ENCODE measurements around the gene EIF2B2. TPM values are rescaled to one million over a fixed set of nuclear protein-coding genes. Genes with fewer than 3 reads are reported as not detected.

The EIF2B2 gene
- total and polyA plus RNA-seq, 2 experiments from 2014 or later, result 39.2 to 40.5 TPM

DNA sequence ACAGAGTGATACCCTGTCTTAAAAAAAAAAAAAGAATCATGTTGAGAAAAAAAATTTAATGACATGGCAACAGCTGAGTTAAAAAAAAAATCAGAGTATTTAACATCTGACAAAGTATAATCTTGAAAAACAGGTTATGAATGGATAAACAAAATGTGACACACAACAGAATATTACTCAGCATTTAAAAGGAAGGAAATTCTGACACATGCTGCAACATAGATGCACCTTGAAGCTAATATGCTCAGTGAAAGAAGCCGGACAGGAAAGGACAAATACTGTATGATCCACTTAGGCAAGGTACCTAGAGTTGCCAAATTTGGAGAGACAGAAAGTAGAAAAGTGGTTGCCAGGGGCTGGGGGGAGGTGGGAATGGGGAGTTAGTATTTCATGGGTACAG lies 19.4 kb upstream of the EIF2B2 start:
- H3K27me3 Mint-ChIP-seq (ENCODE audit: insufficient read depth, low read depth, poor library complexity), result peaks cover 12% of the 10 kb centered on the region
- Histone ChIP-seq H2AFZ (no peak overlapping the region), H3K27ac (ENCODE audit: low read depth) (no peak overlapping the region), H4K20me1 (replicated peaks; ENCODE audit: insufficient read depth) (no peaks in the 10 kb centered on the region), H3K4me3 (no peak overlapping the region), H3K27me3 (ENCODE audit: insufficient read depth) (no peaks in the 10 kb centered on the region), H3K79me2 (replicated peaks; ENCODE audit: insufficient read depth) (no peaks in the 10 kb centered on the region), H3K4me1 (ENCODE audit: insufficient read depth) (peaks cover 30% of the 10 kb centered on the region), H3K4me2 (no peak overlapping the region), H3F3A (replicated peaks; ENCODE audit: low read depth) (peaks cover 8% of the 10 kb centered on the region; the same call in 1 of the 2 replicates), H3K9me2 (ENCODE audit: insufficient read depth) (no peaks in the 10 kb centered on the region), H3K36me3 (ENCODE audit: insufficient read depth) (no peaks in the 10 kb centered on the region)
- no peak for DNase-seq (ENCODE audit: low spot score)
- no peak overlapping the region for H3K27ac Mint-ChIP-seq
- ATAC-seq, result no peak
- no peaks in the 10 kb centered on the region; the same call in 2 of the 3 replicates for H3K9me3 Mint-ChIP-seq
- no peak overlapping the region for H3K4me3 Mint-ChIP-seq
- TF ChIP-seq, protein P1, sequence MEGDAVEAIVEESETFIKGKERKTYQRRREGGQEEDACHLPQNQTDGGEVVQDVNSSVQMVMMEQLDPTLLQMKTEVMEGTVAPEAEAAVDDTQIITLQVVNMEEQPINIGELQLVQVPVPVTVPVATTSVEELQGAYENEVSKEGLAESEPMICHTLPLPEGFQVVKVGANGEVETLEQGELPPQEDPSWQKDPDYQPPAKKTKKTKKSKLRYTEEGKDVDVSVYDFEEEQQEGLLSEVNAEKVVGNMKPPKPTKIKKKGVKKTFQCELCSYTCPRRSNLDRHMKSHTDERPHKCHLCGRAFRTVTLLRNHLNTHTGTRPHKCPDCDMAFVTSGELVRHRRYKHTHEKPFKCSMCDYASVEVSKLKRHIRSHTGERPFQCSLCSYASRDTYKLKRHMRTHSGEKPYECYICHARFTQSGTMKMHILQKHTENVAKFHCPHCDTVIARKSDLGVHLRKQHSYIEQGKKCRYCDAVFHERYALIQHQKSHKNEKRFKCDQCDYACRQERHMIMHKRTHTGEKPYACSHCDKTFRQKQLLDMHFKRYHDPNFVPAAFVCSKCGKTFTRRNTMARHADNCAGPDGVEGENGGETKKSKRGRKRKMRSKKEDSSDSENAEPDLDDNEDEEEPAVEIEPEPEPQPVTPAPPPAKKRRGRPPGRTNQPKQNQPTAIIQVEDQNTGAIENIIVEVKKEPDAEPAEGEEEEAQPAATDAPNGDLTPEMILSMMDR (conservative IDR thresholded peaks at IDR 0.05; ENCODE audit: low read depth in 2 of 2), result no peak
- no peak for TF ChIP-seq NANOG (IDR thresholded peaks at IDR 0.05; ENCODE audit: borderline replicate concordance)
- H3K4me1 Mint-ChIP-seq, result peaks cover 39% of the 10 kb centered on the region
- no peaks in the 10 kb centered on the region for H3K36me3 Mint-ChIP-seq (ENCODE audit: low read depth)

DNA sequence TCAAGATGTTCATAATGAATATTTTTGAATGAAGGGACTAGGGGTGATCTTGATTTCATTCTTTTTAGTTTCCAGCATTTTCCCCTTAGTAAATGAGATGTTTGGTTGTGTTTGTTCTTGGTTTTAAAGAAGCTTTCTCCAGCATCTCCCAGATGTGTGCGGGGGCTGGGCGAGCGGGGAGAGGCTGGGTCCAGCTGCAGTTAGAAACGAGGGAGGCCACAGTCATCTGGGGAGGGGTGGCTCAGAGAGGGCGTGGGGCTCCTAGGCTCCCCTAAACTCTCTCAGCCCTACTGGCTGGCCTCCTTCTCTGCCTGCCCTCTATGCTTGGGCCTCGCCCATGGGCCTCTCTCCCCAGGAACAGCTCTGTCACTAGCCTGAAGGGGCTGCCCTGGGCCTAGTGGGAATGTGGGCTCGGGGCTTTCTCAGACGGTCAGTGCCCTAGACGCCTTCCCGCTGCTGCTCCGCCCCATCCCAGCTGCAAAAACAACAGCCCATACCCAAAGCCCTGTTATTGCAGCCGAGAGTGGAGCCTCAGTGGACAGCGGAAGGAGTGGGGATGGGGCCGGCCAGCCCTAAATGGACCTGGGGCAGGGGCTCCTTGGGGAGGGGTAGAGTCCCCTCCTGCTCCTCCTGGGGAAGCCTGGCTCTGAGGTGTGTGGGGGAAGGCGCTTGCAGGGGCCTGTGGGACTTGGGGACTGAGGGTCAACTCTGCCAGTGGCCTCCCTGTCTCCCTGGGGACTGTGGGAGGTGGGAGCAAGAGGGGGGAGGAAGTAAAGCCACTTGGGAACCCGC lies 18.3 kb upstream of the EIF2B2 start:
- H3K27ac Mint-ChIP-seq, result no peak overlapping the region
- no peak overlapping the region; the same call in 1 of the 2 replicates for H3K4me2 ChIP-seq
- no peak overlapping the region for H3K4me3 Mint-ChIP-seq
- H3K36me3 ChIP-seq (ENCODE audit: insufficient read depth), result no peaks in the 10 kb centered on the region
- H3K27me3 ChIP-seq (ENCODE audit: insufficient read depth), result no peaks in the 10 kb centered on the region
- H4K20me1 ChIP-seq (replicated peaks; ENCODE audit: insufficient read depth), result no peaks in the 10 kb centered on the region
- H3K4me1 ChIP-seq (ENCODE audit: insufficient read depth), result peaks cover 19% of the 10 kb centered on the region
- H3K4me1 Mint-ChIP-seq, result peaks cover 28% of the 10 kb centered on the region
- peak overlapping the region; percentile 85 for H2AFZ ChIP-seq
- no peak for DNase-seq (ENCODE audit: low spot score)
- peaks cover 12% of the 10 kb centered on the region for H3K27me3 Mint-ChIP-seq (ENCODE audit: insufficient read depth, low read depth, poor library complexity)
- ATAC-seq, result no peak; the same call in 2 of the 3 replicates
- no peak overlapping the region for H3K4me3 ChIP-seq
- H3K9me2 ChIP-seq (ENCODE audit: insufficient read depth), result no peaks in the 10 kb centered on the region
- peaks cover 8% of the 10 kb centered on the region; the same call in 1 of the 2 replicates for H3F3A ChIP-seq (replicated peaks; ENCODE audit: low read depth)
- no peaks in the 10 kb centered on the region for H3K36me3 Mint-ChIP-seq (ENCODE audit: low read depth)
- no peaks in the 10 kb centered on the region for H3K79me2 ChIP-seq (replicated peaks; ENCODE audit: insufficient read depth)
- H3K9me3 Mint-ChIP-seq, result no peaks in the 10 kb centered on the region; the same call in 2 of the 3 replicates
- no peak overlapping the region for H3K27ac ChIP-seq (ENCODE audit: low read depth)
- TF ChIP-seq, protein P2, sequence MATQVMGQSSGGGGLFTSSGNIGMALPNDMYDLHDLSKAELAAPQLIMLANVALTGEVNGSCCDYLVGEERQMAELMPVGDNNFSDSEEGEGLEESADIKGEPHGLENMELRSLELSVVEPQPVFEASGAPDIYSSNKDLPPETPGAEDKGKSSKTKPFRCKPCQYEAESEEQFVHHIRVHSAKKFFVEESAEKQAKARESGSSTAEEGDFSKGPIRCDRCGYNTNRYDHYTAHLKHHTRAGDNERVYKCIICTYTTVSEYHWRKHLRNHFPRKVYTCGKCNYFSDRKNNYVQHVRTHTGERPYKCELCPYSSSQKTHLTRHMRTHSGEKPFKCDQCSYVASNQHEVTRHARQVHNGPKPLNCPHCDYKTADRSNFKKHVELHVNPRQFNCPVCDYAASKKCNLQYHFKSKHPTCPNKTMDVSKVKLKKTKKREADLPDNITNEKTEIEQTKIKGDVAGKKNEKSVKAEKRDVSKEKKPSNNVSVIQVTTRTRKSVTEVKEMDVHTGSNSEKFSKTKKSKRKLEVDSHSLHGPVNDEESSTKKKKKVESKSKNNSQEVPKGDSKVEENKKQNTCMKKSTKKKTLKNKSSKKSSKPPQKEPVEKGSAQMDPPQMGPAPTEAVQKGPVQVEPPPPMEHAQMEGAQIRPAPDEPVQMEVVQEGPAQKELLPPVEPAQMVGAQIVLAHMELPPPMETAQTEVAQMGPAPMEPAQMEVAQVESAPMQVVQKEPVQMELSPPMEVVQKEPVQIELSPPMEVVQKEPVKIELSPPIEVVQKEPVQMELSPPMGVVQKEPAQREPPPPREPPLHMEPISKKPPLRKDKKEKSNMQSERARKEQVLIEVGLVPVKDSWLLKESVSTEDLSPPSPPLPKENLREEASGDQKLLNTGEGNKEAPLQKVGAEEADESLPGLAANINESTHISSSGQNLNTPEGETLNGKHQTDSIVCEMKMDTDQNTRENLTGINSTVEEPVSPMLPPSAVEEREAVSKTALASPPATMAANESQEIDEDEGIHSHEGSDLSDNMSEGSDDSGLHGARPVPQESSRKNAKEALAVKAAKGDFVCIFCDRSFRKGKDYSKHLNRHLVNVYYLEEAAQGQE (IDR thresholded peaks at IDR 0.05; ENCODE audit: unreplicated experiment), result no peak
- no peak for TF ChIP-seq NANOG (IDR thresholded peaks at IDR 0.05; ENCODE audit: borderline replicate concordance)
- TF ChIP-seq, protein P3, sequence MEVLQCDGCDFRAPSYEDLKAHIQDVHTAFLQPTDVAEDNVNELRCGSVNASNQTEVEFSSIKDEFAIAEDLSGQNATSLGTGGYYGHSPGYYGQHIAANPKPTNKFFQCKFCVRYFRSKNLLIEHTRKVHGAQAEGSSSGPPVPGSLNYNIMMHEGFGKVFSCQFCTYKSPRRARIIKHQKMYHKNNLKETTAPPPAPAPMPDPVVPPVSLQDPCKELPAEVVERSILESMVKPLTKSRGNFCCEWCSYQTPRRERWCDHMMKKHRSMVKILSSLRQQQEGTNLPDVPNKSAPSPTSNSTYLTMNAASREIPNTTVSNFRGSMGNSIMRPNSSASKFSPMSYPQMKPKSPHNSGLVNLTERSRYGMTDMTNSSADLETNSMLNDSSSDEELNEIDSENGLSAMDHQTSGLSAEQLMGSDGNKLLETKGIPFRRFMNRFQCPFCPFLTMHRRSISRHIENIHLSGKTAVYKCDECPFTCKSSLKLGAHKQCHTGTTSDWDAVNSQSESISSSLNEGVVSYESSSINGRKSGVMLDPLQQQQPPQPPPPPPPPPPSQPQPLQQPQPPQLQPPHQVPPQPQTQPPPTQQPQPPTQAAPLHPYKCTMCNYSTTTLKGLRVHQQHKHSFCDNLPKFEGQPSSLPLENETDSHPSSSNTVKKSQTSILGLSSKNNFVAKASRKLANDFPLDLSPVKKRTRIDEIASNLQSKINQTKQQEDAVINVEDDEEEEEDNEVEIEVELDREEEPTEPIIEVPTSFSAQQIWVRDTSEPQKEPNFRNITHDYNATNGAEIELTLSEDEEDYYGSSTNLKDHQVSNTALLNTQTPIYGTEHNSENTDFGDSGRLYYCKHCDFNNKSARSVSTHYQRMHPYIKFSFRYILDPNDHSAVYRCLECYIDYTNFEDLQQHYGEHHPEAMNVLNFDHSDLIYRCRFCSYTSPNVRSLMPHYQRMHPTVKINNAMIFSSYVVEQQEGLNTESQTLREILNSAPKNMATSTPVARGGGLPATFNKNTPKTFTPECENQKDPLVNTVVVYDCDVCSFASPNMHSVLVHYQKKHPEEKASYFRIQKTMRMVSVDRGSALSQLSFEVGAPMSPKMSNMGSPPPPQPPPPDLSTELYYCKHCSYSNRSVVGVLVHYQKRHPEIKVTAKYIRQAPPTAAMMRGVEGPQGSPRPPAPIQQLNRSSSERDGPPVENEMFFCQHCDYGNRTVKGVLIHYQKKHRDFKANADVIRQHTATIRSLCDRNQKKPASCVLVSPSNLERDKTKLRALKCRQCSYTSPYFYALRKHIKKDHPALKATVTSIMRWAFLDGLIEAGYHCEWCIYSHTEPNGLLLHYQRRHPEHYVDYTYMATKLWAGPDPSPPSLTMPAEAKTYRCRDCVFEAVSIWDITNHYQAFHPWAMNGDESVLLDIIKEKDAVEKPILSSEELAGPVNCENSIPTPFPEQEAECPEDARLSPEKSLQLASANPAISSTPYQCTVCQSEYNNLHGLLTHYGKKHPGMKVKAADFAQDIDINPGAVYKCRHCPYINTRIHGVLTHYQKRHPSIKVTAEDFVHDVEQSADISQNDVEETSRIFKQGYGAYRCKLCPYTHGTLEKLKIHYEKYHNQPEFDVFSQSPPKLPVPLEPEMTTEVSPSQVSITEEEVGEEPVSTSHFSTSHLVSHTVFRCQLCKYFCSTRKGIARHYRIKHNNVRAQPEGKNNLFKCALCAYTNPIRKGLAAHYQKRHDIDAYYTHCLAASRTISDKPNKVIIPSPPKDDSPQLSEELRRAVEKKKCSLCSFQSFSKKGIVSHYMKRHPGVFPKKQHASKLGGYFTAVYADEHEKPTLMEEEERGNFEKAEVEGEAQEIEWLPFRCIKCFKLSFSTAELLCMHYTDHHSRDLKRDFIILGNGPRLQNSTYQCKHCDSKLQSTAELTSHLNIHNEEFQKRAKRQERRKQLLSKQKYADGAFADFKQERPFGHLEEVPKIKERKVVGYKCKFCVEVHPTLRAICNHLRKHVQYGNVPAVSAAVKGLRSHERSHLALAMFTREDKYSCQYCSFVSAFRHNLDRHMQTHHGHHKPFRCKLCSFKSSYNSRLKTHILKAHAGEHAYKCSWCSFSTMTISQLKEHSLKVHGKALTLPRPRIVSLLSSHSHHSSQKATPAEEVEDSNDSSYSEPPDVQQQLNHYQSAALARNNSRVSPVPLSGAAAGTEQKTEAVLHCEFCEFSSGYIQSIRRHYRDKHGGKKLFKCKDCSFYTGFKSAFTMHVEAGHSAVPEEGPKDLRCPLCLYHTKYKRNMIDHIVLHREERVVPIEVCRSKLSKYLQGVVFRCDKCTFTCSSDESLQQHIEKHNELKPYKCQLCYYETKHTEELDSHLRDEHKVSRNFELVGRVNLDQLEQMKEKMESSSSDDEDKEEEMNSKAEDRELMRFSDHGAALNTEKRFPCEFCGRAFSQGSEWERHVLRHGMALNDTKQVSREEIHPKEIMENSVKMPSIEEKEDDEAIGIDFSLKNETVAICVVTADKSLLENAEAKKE (CRISPR knock-in tag; IDR thresholded peaks at IDR 0.05), result no peak
- no peak for TF ChIP-seq CREB1 (CRISPR knock-in tag; IDR thresholded peaks at IDR 0.05; ENCODE audit: low read depth)
- TF ChIP-seq, protein P1 (conservative IDR thresholded peaks at IDR 0.05; ENCODE audit: low read depth in 2 of 2), result no peak

Measured in GM23338 (cell line).